SK-N-MC (cell line): Measurements from ENCODE around the gene BOLA3.

Experiments
- DNase-seq: peaks from one replicate; pipeline ENCODE4 v3.0.0-alpha.2; 2011; ENCODE audit warnings: low read depth, low spot score
- H3K27ac ChIP-seq: fragments of 200-600 bp; sonication (generic); 2 replicates; pipeline ENCODE4 v1.5.1; 2016; ENCODE audit warnings: mixed run types
- H3K36me3 ChIP-seq: fragments of 200-600 bp; sonication (generic); 2 replicates; pipeline ENCODE4 v1.6.1; 2017; ENCODE audit warnings: antibody characterized with exemption, low read length, mixed read lengths; ENCODE audit not compliant: insufficient read depth
- H3K4me3 ChIP-seq: fragments of 200-600 bp; sonication (generic); 2 replicates; pipeline ENCODE4 v1.5.1; 2016
- H3K9ac ChIP-seq: fragments of 200-600 bp; sonication (generic); 2 replicates; pipeline ENCODE4 v1.8.0; 2017; ENCODE audit warnings: mixed run types, mixed read lengths; ENCODE audit not compliant: insufficient read length
- H3K9me3 ChIP-seq: fragments of 200-600 bp; sonication (generic); 2 replicates; pipeline ENCODE4 v1.6.1; 2017; ENCODE audit warnings: low read depth, mild to moderate bottlenecking, antibody characterized with exemption, low read length, moderate library complexity, mixed read lengths
- EZH2 ChIP-seq: fragments of 200-600 bp; sonication (generic); IDR thresholded peaks from one replicate; pipeline ENCODE4 v1.6.1; 2017; ENCODE audit warnings: antibody characterized with exemption
- FOXP2 ChIP-seq: optimal IDR thresholded peaks from 2 replicates; pipeline ENCODE3; 2011; ENCODE audit warnings: mild to moderate bottlenecking, moderate library complexity; ENCODE audit not compliant: insufficient read depth; ENCODE audit errors: extremely low read length, control extremely low read depth
- POLR2AphosphoS5 ChIP-seq: IDR thresholded peaks from 2 replicates; pipeline ENCODE4 v1.6.1; 2012; ENCODE audit warnings: mild to moderate bottlenecking, low read depth, low read length, borderline replicate concordance

Gene BOLA3

DNA sequence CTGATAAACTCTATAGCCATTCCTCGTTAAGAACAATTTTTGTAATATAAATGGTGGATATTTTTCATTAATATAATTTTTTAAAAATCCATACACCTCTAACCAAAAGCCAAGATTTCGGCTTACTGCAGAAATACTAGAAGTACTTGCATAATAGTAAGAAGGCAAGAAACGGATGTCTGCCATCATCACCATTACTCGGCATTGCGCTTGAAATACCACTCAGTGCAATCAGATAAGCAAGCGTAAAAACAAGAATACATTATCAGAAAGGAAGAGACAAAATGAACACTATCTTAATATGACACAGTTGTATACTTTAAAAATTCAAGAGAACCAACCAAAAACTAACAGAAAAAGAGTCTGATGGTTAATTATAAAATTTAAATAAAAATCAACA lies 15.2 kb upstream of the BOLA3 start:
- H3K9ac ChIP-seq = no peak overlapping the region
- H3K36me3 ChIP-seq = peaks cover 92% of the 10 kb centered on the region
- peaks cover 8% of the 10 kb centered on the region; the same call in 1 of the 2 replicates for H3K9me3 ChIP-seq
- no peak for DNase-seq
- TF ChIP-seq POLR2AphosphoS5 (no peak), EZH2 (no peak), FOXP2 (no peak)
- no peak overlapping the region for H3K4me3 ChIP-seq
- no peak overlapping the region for H3K27ac ChIP-seq

DNA sequence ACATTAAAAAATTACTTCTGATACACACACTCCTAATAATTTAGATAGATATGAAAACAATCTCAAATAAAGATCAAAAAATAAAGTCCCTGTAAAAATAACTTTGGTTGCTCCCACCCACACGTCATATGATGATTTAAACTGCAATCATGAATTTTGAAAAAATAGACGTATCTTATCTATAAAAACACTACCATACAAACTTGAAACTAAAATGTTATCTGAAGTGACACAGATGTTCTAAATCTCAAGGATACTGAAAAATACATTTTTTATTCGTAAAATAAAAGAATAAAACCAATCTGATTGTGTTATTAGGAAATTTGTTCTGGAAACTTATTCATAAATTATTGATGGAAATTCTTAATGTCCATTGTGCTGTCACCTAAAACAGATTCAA lies 8.1 kb upstream of the BOLA3 start:
- no peaks in the 10 kb centered on the region for H3K9me3 ChIP-seq
- H3K27ac ChIP-seq = no peak overlapping the region
- H3K4me3 ChIP-seq = no peak overlapping the region
- peak overlapping the region; percentile 25 for H3K9ac ChIP-seq
- DNase-seq = no peak
- TF ChIP-seq EZH2 (no peak), POLR2AphosphoS5 (no peak), FOXP2 (no peak)
- H3K36me3 ChIP-seq = peaks cover 78% of the 10 kb centered on the region

DNA sequence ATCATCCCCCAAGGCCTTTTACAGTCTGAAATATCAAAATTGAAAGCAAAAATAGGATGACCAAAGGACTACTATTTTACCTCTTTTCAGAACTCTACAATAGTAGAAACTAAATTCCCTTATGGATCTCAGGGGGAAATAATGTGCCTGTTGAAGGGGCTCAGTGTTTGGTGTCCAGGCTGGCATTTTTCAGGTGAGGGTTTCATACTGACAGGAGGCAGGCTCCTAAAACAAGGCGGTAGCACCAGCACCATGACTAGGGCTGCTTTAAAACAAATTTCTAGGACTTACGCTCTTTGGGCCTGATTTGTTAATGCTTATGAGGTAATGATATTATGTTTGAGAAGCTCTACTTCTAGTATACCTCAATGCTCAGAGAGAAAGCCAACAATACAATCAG lies 5.2 kb upstream of the BOLA3 start:
- no peak overlapping the region for H3K27ac ChIP-seq
- no peak for DNase-seq
- H3K4me3 ChIP-seq = no peak overlapping the region
- H3K9me3 ChIP-seq = no peaks in the 10 kb centered on the region
- H3K9ac ChIP-seq = no peak overlapping the region
- peaks cover 56% of the 10 kb centered on the region for H3K36me3 ChIP-seq
- no peak for TF ChIP-seq POLR2AphosphoS5
- no peak for TF ChIP-seq FOXP2

DNA sequence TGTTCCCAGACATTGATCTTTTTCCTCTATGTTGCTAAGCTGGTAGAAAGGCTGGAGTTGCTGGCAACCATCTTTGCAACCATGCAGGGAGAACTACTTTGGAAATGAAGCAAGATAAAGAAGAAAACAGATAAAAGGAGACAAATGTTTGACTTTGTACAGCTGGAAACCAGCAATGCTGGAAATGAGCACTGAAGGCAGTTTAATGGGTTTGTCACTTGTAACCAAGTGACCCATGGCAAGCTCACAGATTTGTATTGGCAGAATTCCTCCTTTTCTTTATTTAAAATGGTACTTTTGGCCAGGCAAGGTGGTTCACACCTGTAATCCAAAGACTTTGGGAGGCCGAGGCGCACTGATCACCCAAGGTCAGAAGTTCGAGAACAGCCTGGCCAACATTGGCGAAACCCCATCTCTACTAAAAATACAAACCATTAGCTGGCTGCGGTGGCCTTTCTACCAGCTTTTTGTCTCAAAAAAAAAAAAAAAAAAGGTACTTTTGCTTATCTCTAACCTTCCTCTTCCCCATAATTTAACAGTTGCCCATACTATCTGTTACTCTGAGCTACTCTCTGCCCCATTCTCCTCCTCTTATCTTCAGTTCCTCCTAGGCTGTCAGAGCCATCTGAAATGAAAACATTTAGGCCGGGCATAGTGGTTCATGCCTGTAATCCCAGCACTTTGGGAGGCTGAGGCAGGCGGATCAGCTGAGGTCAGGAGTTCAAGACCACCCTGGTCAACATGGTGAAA lies 2.0 kb upstream of the BOLA3 start:
- Histone ChIP-seq H3K27ac (0 out of 2 replicates have a peak overlapping the region, but pooled peaks have one; percentile 26), H3K9ac (no peak overlapping the region), H3K36me3 (peaks cover 25% of the 10 kb centered on the region), H3K4me3 (no peak overlapping the region), H3K9me3 (no peaks in the 10 kb centered on the region)
- no peak for TF ChIP-seq POLR2AphosphoS5
- no peak for TF ChIP-seq EZH2
- TF ChIP-seq FOXP2 = no peak
- DNase-seq = no peak

DNA sequence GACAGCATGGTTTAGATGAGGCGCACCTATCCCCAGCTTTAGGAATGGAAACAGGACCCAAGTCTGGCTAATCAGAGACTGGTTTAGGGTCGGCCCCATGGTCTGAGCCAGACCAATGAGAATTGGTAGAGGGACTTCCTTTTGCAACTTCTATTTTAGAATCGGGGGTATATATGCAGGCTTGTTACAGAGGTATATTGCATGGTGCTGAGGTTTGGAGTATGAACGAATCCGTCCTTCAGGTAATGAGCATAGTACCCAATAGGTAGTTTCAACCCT lies 1.5 kb upstream of the BOLA3 start:
- H3K36me3 ChIP-seq = peaks cover 21% of the 10 kb centered on the region
- peak overlapping the region; percentile 26; the same call in 1 of the 2 replicates for H3K27ac ChIP-seq
- H3K9me3 ChIP-seq = no peaks in the 10 kb centered on the region
- TF ChIP-seq FOXP2 (no peak), POLR2AphosphoS5 (no peak), EZH2 (no peak)
- H3K4me3 ChIP-seq = no peak overlapping the region
- no peak for DNase-seq
- H3K9ac ChIP-seq = no peak overlapping the region

DNA sequence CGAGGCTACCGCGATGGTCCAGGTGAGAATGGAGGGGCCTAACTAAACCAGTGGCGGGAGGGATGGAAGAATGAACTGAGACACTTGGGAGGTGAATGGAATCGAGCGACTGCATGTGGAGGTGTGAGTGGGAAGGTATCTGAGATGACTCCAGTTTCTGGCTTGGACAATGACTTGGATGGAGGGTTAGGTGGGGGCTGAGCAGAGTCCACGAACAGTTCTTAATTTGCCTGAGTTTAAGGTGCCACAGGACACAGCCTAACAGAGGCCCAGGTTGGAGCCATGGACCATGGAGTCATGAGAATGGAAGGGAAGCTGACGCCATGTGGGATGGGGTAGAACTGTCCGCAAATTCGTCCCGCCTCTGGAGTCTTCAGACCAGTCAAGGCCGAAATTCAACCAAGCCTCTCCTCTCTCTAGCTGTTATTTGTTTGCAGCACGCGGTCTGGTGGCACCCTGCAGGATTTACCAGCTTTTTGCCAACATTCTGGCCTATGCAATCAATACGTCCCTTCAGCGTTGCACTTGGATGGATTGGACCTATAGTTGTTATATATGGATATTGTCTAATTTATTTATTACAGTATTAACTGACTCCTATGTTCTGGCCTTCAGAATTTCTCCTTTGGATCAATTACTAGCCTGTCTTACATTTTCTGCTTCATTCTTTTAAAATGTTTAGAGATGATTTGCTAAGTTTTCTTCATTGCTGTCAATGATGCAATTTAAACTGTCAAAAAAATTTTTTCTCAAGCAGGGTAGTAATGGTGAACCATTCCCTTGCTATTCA lies 940 bp upstream of the BOLA3 start:
- TF ChIP-seq EZH2 (no peak), FOXP2 (no peak), POLR2AphosphoS5 (no peak)
- peak overlapping the region; percentile 97; the same call in 1 of the 2 replicates for H3K4me3 ChIP-seq
- H3K9me3 ChIP-seq = no peaks in the 10 kb centered on the region
- H3K27ac ChIP-seq = peak overlapping the region; percentile 26; the same call in 1 of the 2 replicates
- no peak overlapping the region for H3K9ac ChIP-seq
- peaks cover 18% of the 10 kb centered on the region for H3K36me3 ChIP-seq
- DNase-seq = no peak

DNA sequence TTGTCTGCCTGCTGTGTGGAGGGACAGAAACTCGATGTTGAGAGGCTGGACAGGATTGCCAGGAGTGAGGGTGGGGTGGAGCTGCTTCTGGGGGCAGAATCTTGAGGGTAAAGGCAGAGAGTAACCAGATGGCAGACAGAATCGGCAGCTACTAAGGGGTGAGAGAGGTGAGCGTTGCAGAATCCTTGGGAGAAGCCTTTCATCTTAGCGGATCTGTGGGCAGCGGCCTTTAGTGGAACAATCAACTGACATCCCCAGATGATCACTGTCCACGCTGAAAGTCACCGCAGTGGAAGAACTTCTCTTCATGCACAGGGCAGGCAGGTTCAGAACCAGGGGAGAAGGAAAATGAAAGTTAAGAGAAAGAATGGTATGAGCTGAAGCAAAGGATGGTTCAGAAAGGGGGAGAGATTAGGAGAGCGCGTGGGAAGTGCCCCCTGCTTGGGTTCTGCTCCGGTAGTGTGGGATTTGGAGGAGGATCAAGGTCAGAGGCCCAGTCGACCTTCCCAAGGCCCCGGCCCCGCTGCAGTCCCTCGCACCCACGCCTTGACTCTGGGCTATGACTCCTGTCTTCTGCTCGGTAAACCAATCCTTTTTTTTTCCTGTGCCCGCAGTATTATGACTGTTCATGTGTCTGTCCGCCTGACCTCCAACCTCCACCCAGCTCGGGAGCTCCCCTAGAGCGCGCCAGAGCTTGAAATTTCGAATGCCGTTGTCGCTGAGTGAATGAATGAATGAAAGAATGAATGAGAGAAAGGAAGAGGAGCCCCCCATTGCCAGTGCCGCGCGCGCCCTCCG lies 584 bp downstream of the BOLA3 start:
- Histone ChIP-seq H3K9ac (peak overlapping the region; percentile 94), H3K36me3 (0 out of 2 replicates have a peak, but pooled peaks cover 5% of the 10 kb centered on the region), H3K4me3 (peak overlapping the region; percentile 97), H3K9me3 (no peaks in the 10 kb centered on the region), H3K27ac (no peak overlapping the region)
- TF ChIP-seq POLR2AphosphoS5 (no peak), EZH2 (no peak), FOXP2 (no peak)
- no peak for DNase-seq

DNA sequence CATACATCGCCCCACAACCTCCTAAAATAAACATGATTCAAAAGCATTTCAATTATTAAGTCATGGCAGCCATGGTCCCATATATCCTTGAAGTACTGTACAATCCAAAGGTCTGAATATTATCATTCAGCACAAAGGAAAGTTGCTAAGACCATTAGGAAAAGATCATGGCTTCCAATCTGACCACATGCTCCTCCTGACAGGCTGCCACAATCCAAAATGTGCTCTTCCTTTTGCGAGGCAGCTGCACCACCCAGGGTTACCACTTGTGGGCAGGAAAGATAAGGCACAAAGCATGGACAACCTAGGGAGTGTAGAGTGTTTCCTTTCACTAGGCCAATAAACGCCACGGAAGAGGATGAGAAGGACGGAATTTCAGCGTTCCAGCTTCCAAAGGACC lies 5.4 kb downstream of the BOLA3 start:
- DNase-seq = no peak
- no peaks in the 10 kb centered on the region for H3K36me3 ChIP-seq
- no peak overlapping the region for H3K9ac ChIP-seq

More for the DNA sequence above, 5.4 kb downstream of the BOLA3 start:
- no peaks in the 10 kb centered on the region for H3K9me3 ChIP-seq
- no peak for TF ChIP-seq POLR2AphosphoS5
- TF ChIP-seq EZH2 = no peak
- no peak for TF ChIP-seq FOXP2
- no peak overlapping the region for H3K4me3 ChIP-seq
- H3K27ac ChIP-seq = no peak overlapping the region
